LNCaP clone FGC (cell line): ENCODE data around the gene ZNF155.

Experiments
- DNase-seq: peaks from one replicate; pipeline ENCODE4 v3.0.0-alpha.2; 2011; ENCODE audit warnings: low read depth
- H3K4me3 ChIP-seq: 2 replicates; pipeline ENCODE4 v1.5.1; 2011; ENCODE audit warnings: mild to moderate bottlenecking, low read depth, low read length, control low read depth
- CTCF ChIP-seq: IDR thresholded peaks from 2 replicates; pipeline ENCODE4 v1.5.1; 2012; ENCODE audit warnings: mild to moderate bottlenecking; ENCODE audit not compliant: control insufficient read depth, insufficient read depth; ENCODE audit errors: extremely low read depth

The ZNF155 gene

GRCh38 chr19:44007473-44007872 is 23.5 kb downstream of the ZNF155 start:
- no peak for TF ChIP-seq CTCF
- DNase-seq, result no peak
- no peak overlapping the region for H3K4me3 ChIP-seq

GRCh38 chr19:44010468-44010867 is 26.5 kb downstream of the ZNF155 start:
- H3K4me3 ChIP-seq, result no peak overlapping the region
- DNase-seq, result no peak
- no peak for TF ChIP-seq CTCF

GRCh38 chr19:44019498-44019897 is 35.5 kb downstream of the ZNF155 start:
- no peak for TF ChIP-seq CTCF
- DNase-seq, result no peak
- H3K4me3 ChIP-seq, result no peak overlapping the region

GRCh38 chr19:44021221-44021620 is 37.2 kb downstream of the ZNF155 start:
- TF ChIP-seq CTCF, result no peak
- no peak overlapping the region for H3K4me3 ChIP-seq
- DNase-seq, result no peak

GRCh38 chr19:44024900-44025216 is 40.9 kb downstream of the ZNF155 start:
- DNase-seq, result no peak

GRCh38 chr19:44025217-44025936 is 41.4 kb downstream of the ZNF155 start, which contains the start of gene ZNF222:
Gene ZNF222, plus strand, starts transcription at chr19:44025379. Its CDS starts 58 bp downstream, at chr19:44025437.
- no peak for TF ChIP-seq CTCF
- H3K4me3 ChIP-seq, result peak within 1 kb of the TSS; percentile 75
- peak; percentile 30 for DNase-seq

More at GRCh38 chr19:44024900-44025216, 40.9 kb downstream of the ZNF155 start:
- no peak for TF ChIP-seq CTCF
- peak overlapping the region; percentile 75 for H3K4me3 ChIP-seq

- DNase-seq, result no peak
Observed at GRCh38 chr19:44026622-44027021, 42.6 kb downstream of the ZNF155 start.

More at GRCh38 chr19:44026622-44027021, 42.6 kb downstream of the ZNF155 start:
- H3K4me3 ChIP-seq, result no peak overlapping the region
- TF ChIP-seq CTCF, result no peak
